GM12873 (cell line): ENCODE data around the gene TCF3.

Source experiments
- CTCF ChIP-seq: IDR thresholded peaks from 2 replicates; pipeline ENCODE4 v1.5.1; 2012; ENCODE audit warnings: low read depth, mild to moderate bottlenecking, moderate library complexity, low read length, control low read depth; ENCODE audit not compliant: insufficient read depth; ENCODE audit errors: missing control alignments

The TCF3 gene

GRCh38 chr19:1657746-1658145 is 5.3 kb upstream of the TCF3 start:
- TF ChIP-seq CTCF = no peak

GRCh38 chr19:1656988-1657536 is 4.6 kb upstream of the TCF3 start:
- no peak for TF ChIP-seq CTCF

GRCh38 chr19:1655987-1656608 is 3.7 kb upstream of the TCF3 start:
- TF ChIP-seq CTCF = no peak

- no peak for TF ChIP-seq CTCF
Observed at GRCh38 chr19:1655131-1655981, 2.9 kb upstream of the TCF3 start.

- TF ChIP-seq CTCF = no peak
Observed at GRCh38 chr19:1654178-1654792, 1.9 kb upstream of the TCF3 start.

- no peak for TF ChIP-seq CTCF
Observed at GRCh38 chr19:1653300-1653628, 849 bp upstream of the TCF3 start.
